Caco-2 (cell line): Measurements from ENCODE around the gene TRIM31. TPM values are rescaled to one million over a fixed set of nuclear protein-coding genes. Genes with fewer than 3 reads are reported as not detected.

Source experiments
- BruUV-seq: library from RNA; stranded (reverse); fragments of 400-500 nt; replicated peaks from 2 replicates; lab custom pipeline; 2021; lab: Mats Ljungman, UMichigan
- CTCF ChIA-PET: fragments of 300-600 bp; sonication (Branson Sonifier 250); formaldehyde crosslinking; loops from one replicate; lab custom pipeline; 2022; ENCODE audit warnings: antibody characterized with exemption; lab: Charles Lee
- POLR2A ChIA-PET: fragments of 300-600 bp; sonication (Branson Sonifier 250); formaldehyde crosslinking; loops from one replicate; lab custom pipeline; 2022; ENCODE audit warnings: antibody characterized with exemption; lab: Charles Lee
- DNase-seq, 2 experiments: peaks; one replicate each; pipeline versions ENCODE4 v3.0.0 to v3.0.0-alpha.2; 2020 to 2022
- H3K27me3 ChIP-seq: replicated peaks from 2 replicates; pipeline ENCODE4 v1.6.0; 2011; ENCODE audit warnings: low read length; ENCODE audit not compliant: control insufficient read depth, insufficient read depth
- H3K36me3 ChIP-seq: 2 replicates; pipeline ENCODE4 v1.5.1; 2011; ENCODE audit warnings: low read length; ENCODE audit not compliant: control insufficient read depth, insufficient read depth
- H3K4me1 ChIP-seq: fragments of 250-450 bp; sonication (Bioruptor Pico); 2 replicates; pipeline ENCODE4 v1.5.1; 2020; ENCODE audit warnings: mild to moderate bottlenecking
- H3K4me3 ChIP-seq: 2 replicates; pipeline ENCODE4 v1.5.1; 2011; ENCODE audit warnings: low read depth, mild to moderate bottlenecking, control low read depth, low read length
- H3K9me3 ChIP-seq: fragments of 250-450 bp; sonication (Bioruptor Pico); 2 replicates; pipeline ENCODE4 v1.5.1; 2020; ENCODE audit warnings: mild to moderate bottlenecking, moderate library complexity
- H3K27ac Mint-ChIP-seq: one replicate; pipeline ENCODE4 v1.8.0; 2022; ENCODE audit warnings: mixed read lengths; ENCODE audit not compliant: unreplicated experiment
- H3K27me3 Mint-ChIP-seq: one replicate; pipeline ENCODE4 v1.8.0; 2022; ENCODE audit warnings: mixed read lengths; ENCODE audit not compliant: insufficient read depth, unreplicated experiment
- H3K36me3 Mint-ChIP-seq: one replicate; pipeline ENCODE4 v1.8.0; 2022; ENCODE audit warnings: mild to moderate bottlenecking, mixed read lengths; ENCODE audit not compliant: insufficient read depth, unreplicated experiment
- H3K4me1 Mint-ChIP-seq: one replicate; pipeline ENCODE4 v1.8.0; 2022; ENCODE audit warnings: low read depth, mixed read lengths; ENCODE audit not compliant: unreplicated experiment
- H3K4me3 Mint-ChIP-seq: one replicate; pipeline ENCODE4 v1.8.0; 2022; ENCODE audit warnings: mild to moderate bottlenecking, moderate library complexity, mixed read lengths; ENCODE audit not compliant: unreplicated experiment
- H3K9me3 Mint-ChIP-seq: one replicate; pipeline ENCODE4 v1.8.0; 2022; ENCODE audit warnings: mixed read lengths; ENCODE audit not compliant: unreplicated experiment
- intact Hi-C: fragments of 100-400 bp; cut with micrococcal nuclease; formaldehyde crosslinking; loops from one replicate; pipeline ENCODE4 v1.10.0; 2022; ENCODE audit not compliant: unreplicated experiment
- total RNA-seq: library from RNA; stranded (reverse); gene quantifications from 2 replicates; pipeline ENCODE4 v1.2.3, GENCODE V29; 2022
- TF ChIP-seq, protein P1 (sequence below), 2 experiments: fragments of 200-600 bp in 1 of 2; IDR thresholded peaks; 1 replicate in 1 of 2; 2 replicates in 1 of 2; pipeline versions ENCODE4 v1.5.1 to v1.8.0; 2011 to 2022; ENCODE audit warnings: antibody characterized with exemption in 1 of 2, control low read depth in 1 of 2, inconsistent platforms in 1 of 2, low read depth in 1 of 2, low read length in 1 of 2, mild to moderate bottlenecking in 1 of 2, moderate library complexity in 1 of 2; ENCODE audit not compliant: insufficient read depth in 1 of 2, severe bottlenecking in 1 of 2, unreplicated experiment in 1 of 2

Gene TRIM31
- total RNA-seq, 1 experiment from 2014 or later = 0.70 TPM

- H3K4me1 Mint-ChIP-seq = peaks cover 7% of the 10 kb centered on the region
- intact Hi-C loops = no loop called here
- H3K27me3 Mint-ChIP-seq = no peaks in the 10 kb centered on the region
- no peaks in the 10 kb centered on the region for H3K9me3 ChIP-seq
- no TSS peak for BruUV-seq
- no peaks in the 10 kb centered on the region for H3K27me3 ChIP-seq
- POLR2A ChIA-PET = no interaction called here
- no peak overlapping the region for H3K4me3 ChIP-seq
- no peaks in the 10 kb centered on the region for H3K36me3 Mint-ChIP-seq
- TF ChIP-seq, protein P1, sequence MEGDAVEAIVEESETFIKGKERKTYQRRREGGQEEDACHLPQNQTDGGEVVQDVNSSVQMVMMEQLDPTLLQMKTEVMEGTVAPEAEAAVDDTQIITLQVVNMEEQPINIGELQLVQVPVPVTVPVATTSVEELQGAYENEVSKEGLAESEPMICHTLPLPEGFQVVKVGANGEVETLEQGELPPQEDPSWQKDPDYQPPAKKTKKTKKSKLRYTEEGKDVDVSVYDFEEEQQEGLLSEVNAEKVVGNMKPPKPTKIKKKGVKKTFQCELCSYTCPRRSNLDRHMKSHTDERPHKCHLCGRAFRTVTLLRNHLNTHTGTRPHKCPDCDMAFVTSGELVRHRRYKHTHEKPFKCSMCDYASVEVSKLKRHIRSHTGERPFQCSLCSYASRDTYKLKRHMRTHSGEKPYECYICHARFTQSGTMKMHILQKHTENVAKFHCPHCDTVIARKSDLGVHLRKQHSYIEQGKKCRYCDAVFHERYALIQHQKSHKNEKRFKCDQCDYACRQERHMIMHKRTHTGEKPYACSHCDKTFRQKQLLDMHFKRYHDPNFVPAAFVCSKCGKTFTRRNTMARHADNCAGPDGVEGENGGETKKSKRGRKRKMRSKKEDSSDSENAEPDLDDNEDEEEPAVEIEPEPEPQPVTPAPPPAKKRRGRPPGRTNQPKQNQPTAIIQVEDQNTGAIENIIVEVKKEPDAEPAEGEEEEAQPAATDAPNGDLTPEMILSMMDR (IDR thresholded peaks at IDR 0.05; ENCODE audit: insufficient read depth in 1 of 2, low read depth in 1 of 2, low read length in 1 of 2, severe bottlenecking in 1 of 2, unreplicated experiment in 1 of 2) = no peak
- CTCF ChIA-PET = no interaction called here
- no peaks in the 10 kb centered on the region for H3K9me3 Mint-ChIP-seq
- H3K4me3 Mint-ChIP-seq = no peak overlapping the region
- DNase-seq = no peak
- no peaks in the 10 kb centered on the region; the same call in 1 of the 2 replicates for H3K4me1 ChIP-seq
- H3K27ac Mint-ChIP-seq = no peak overlapping the region
- no peaks in the 10 kb centered on the region for H3K36me3 ChIP-seq
Observed at GRCh38 chr6:30157999-30158398, 45.1 kb upstream of the TRIM31 start.

DNA sequence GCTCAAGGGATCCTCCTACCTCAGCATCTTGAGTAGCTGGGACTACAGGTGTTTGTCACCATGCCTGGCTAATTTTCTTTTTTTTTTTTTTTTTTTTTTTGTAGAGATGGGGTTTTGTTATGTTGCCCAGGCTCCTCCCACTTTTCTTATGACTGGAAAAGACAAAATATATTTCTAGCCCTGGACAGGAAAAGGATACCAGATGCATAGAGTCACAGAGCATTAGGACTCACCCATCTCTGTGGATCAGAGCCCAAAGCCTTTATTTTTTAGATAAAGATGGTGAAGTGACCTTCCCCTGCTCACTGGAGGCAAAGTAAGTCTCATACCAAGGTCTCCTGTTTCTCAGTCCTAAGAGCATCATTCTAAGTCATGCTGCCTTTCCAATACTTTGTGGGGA, 44.7 kb upstream of the TRIM31 start:
- TF ChIP-seq, protein P1 (IDR thresholded peaks at IDR 0.05; ENCODE audit: insufficient read depth in 1 of 2, low read depth in 1 of 2, low read length in 1 of 2, severe bottlenecking in 1 of 2, unreplicated experiment in 1 of 2) = no peak
- Mint-ChIP-seq H3K27me3 (no peaks in the 10 kb centered on the region), H3K36me3 (no peaks in the 10 kb centered on the region), H3K4me1 (peaks cover 7% of the 10 kb centered on the region), H3K4me3 (no peak overlapping the region), H3K9me3 (no peaks in the 10 kb centered on the region), H3K27ac (no peak overlapping the region)
- BruUV-seq = no TSS peak
- H3K4me1 ChIP-seq = no peaks in the 10 kb centered on the region; the same call in 1 of the 2 replicates
- H3K9me3 ChIP-seq = no peaks in the 10 kb centered on the region
- POLR2A ChIA-PET = no interaction called here
- H3K27me3 ChIP-seq = no peaks in the 10 kb centered on the region
- CTCF ChIA-PET = no interaction called here
- no peaks in the 10 kb centered on the region for H3K36me3 ChIP-seq
- no peak overlapping the region for H3K4me3 ChIP-seq
- intact Hi-C loops = no loop called here
- DNase-seq = no peak

- TF ChIP-seq, protein P1 (IDR thresholded peaks at IDR 0.05; ENCODE audit: insufficient read depth in 1 of 2, low read depth in 1 of 2, low read length in 1 of 2, severe bottlenecking in 1 of 2, unreplicated experiment in 1 of 2) = no peak
- Mint-ChIP-seq H3K4me1 (no peaks in the 10 kb centered on the region), H3K9me3 (no peaks in the 10 kb centered on the region), H3K36me3 (no peaks in the 10 kb centered on the region), H3K27ac (no peak overlapping the region), H3K4me3 (no peak overlapping the region), H3K27me3 (no peaks in the 10 kb centered on the region)
- DNase-seq = no peak
- POLR2A ChIA-PET = no interaction called here
- H3K4me3 ChIP-seq = no peak overlapping the region
- CTCF ChIA-PET = no interaction called here
- no peaks in the 10 kb centered on the region for H3K36me3 ChIP-seq
- H3K4me1 ChIP-seq = no peaks in the 10 kb centered on the region; the same call in 1 of the 2 replicates
- intact Hi-C loops = no loop called here
- no peaks in the 10 kb centered on the region for H3K9me3 ChIP-seq
- BruUV-seq = no TSS peak
- H3K27me3 ChIP-seq = no peaks in the 10 kb centered on the region
Observed at GRCh38 chr6:30156774-30157173, 43.9 kb upstream of the TRIM31 start.
